Cardiac fibroblast (primary cell): Measurements from ENCODE around the gene CELF2.

ENCODE experiments used
- DNase-seq, 2 donors: peaks; one replicate each; pipeline versions ENCODE4 v3.0.0 to v3.0.0-alpha.2; 2010; ENCODE audit warnings: low read depth in 2 of 2
- H3K4me3 ChIP-seq, 2 donors: replicated peaks in 1 of 2; 1 replicate in 1 of 2; 2 replicates in 1 of 2; pipeline ENCODE4 v1.5.1; 2011; ENCODE audit warnings: low read depth in 2 of 2, low read length in 2 of 2, mild to moderate bottlenecking in 2 of 2, moderate library complexity in 1 of 2
- TF ChIP-seq, protein P1 (sequence below): IDR thresholded peaks from one replicate; pipeline ENCODE4 v1.5.1; 2011; ENCODE audit warnings: low read depth, mild to moderate bottlenecking, low read length, inconsistent platforms

Gene CELF2

DNA sequence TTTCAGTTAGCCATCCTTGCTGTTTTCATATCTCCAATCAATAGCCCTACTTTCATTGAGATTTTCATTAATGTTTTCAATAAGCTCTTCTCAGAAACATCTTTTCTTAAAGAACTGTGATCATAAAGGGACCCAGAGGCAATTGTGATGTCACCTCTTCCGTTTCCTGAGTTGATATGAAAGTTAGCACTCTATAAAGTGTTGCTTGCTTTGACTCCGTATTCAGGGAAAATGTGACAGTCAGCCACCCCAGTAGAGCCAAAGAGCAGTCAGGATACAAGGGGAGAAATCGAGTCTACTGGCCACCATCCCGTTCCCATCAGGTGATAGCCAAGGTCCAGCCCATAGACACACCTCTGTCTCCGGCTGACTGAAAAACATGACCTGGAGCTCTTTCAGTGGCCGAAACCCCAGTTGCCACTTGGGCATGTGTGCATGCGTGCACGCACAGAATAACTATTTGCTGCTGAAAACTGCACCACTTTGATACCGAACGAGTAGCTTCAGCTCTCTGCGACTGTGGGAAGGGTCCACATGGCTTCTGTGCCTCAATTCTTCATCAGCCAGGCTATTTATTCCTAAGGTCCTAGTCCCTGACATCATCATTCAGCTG, 302.4 kb downstream of the CELF2 start:
- H3K4me3 ChIP-seq = no peak overlapping the region
- no peak for DNase-seq
- TF ChIP-seq, protein P1, sequence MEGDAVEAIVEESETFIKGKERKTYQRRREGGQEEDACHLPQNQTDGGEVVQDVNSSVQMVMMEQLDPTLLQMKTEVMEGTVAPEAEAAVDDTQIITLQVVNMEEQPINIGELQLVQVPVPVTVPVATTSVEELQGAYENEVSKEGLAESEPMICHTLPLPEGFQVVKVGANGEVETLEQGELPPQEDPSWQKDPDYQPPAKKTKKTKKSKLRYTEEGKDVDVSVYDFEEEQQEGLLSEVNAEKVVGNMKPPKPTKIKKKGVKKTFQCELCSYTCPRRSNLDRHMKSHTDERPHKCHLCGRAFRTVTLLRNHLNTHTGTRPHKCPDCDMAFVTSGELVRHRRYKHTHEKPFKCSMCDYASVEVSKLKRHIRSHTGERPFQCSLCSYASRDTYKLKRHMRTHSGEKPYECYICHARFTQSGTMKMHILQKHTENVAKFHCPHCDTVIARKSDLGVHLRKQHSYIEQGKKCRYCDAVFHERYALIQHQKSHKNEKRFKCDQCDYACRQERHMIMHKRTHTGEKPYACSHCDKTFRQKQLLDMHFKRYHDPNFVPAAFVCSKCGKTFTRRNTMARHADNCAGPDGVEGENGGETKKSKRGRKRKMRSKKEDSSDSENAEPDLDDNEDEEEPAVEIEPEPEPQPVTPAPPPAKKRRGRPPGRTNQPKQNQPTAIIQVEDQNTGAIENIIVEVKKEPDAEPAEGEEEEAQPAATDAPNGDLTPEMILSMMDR = no peak

DNA sequence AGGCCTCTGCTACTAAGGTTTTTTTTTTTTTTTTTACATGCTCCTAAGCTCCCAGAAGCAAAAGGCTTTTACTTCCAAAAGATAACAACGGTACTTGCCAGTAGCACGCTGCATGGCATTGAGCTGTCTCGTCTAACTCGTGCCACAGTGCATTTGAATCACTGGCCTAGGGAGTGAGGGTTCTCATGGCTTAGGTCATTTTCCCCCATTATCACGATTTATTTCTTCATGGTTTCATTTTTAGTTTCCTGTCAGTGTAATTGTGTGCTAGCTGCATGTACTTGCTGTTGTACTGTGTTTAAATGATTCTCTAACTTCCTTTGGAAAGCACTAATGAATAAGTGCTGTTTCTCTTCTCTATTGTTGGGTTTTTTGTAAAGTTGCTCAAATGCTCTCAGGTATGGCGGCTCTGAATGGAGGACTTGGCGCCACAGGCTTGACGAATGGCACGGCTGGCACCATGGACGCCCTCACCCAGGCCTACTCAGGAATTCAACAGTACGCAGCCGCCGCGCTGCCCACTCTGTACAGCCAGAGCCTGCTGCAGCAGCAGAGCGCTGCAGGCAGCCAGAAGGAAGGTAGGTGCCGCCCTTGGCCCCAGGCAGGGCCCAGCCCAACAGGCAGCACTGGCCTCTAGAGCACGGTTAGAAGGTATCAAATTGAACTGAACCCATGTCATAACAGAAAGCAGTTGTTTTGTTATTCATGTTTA, 303.3 kb downstream of the CELF2 start:
- no peak overlapping the region for H3K4me3 ChIP-seq
- no peak for DNase-seq
- TF ChIP-seq, protein P1 = no peak

DNA sequence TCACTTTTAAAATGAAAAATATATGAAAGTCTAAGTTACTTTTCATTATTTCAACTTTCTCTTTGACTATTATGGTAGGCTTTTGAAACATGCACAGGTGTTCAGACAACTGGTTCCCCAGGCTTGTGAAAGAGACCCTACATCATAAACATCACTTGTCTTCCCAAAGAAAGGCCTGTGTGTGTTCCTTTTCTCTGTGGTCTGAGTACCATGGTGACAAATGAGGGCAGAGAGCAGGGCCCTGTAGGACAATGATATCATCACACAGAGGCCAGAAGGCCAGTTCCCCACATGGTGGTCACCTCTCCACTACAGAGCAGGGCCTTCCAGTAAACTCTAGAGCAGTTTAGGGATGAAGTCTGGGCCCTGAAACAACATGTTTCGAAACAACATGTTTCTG, 305.0 kb downstream of the CELF2 start:
- TF ChIP-seq, protein P1 = no peak
- H3K4me3 ChIP-seq = no peak overlapping the region
- DNase-seq = no peak

DNA sequence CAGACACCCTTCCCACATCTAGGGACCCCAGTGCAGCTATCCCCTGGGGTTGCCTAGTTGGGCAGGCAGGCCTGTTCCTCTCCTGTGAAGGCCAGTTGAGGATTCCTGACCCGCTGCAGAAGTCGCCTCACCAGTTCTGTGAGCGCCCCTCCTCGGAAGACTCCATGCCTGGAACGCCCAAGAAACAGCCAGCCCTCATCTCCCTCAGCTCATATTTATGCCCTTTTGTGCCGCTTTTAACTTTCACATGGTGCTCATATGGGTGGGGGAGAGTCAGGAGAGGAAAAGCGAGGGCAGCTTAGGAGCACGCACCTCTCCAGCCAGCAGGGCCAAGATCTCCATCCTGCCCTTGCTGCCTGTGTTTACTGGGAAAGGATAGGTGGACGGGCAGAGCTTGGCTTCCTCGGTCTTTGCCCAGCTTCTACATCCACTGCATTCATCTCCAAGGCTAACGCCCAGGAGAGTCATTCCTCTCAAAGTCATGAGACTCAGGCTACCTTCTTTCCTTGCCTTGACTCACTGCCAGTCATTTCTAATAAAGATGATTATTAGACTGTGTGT, 307.2 kb downstream of the CELF2 start:
- no peak for DNase-seq
- TF ChIP-seq, protein P1 = no peak
- no peak overlapping the region for H3K4me3 ChIP-seq

DNA sequence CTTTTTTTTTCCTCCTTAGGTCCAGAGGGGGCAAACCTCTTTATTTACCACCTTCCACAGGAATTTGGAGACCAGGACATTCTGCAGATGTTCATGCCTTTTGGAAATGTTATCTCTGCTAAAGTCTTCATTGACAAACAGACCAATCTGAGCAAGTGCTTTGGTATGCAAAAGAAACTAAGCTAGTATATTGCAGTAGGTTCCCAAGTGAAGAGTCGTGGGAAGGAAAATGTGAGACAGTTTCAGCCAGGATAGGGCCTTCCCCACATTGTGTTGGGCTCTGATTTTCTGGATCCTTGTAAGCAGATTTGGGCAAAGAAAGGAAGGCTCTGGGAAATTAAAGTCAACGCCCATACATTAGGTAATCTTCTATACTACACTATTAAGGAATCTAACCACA, 308.1 kb downstream of the CELF2 start:
- TF ChIP-seq, protein P1 = no peak
- peak; percentile 39 to 68 for DNase-seq
- no peak overlapping the region for H3K4me3 ChIP-seq

DNA sequence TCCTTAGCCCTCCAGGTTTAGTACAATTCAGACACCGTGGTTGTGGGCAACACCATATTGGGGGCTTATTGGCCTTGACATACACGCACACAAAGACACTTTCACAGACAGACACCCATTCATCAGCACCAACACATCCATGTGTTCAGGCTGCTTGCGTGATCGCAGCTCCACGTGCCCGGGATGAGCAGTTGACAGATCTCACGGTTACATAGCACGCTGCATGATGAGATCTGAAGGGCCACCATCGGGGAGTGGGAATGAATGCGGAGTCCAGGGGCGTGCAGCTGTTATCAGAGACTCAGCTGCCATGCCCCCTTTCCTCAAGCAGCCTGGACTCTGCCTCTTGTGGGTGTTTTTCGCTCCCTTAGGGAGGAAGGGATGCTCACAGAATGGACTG, 308.6 kb downstream of the CELF2 start:
- no peak for DNase-seq
- TF ChIP-seq, protein P1 = no peak
- H3K4me3 ChIP-seq = no peak overlapping the region
